Measurements from ENCODE around the gene TMEM11.

TMEM11 gene, protein sequence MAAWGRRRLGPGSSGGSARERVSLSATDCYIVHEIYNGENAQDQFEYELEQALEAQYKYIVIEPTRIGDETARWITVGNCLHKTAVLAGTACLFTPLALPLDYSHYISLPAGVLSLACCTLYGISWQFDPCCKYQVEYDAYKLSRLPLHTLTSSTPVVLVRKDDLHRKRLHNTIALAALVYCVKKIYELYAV

DNA sequence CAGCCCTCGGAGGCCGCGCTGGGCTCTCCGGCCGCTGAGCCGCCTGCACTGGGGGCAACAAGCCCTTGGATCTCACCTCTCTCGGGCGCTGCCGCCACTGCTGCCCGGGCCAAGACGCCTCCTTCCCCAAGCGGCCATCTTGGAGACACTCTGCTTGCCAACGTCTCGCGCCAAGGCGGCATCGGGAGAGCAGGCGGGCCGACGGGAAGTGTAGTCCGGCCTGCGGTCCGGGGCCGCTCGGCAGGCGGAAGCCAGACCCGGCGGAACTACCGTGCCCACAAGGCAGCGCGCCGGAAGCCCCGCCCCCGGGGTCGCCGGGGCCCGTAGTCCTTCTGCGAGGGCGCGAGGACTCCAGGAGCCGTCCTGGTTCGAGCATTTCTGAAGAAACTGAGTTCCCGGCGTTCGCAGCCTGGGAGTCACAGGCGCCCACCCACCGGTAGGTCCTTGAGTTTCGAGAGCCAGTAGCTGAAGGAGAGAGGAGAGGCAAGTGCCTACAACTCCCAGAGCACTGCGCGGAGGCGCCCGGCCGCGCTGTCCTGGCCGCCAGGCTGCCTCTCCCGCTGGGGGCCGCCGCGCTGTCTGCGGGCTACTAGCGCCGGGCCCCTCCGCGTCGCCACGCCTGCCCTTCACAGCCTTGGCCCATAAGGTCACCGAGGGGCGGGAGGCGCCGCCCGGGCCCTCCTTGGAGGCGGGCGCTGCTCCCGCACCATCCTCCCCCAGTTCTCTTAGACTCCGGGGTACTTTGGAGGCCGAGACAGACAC lies at the start of gene TMEM11:
Gene TMEM11, minus strand, starts transcription at position 147 of the 762 bp plus-strand sequence. Its CDS starts 9 bp downstream, at position 138.
- DNase-seq: peak; percentile 87

DNA sequence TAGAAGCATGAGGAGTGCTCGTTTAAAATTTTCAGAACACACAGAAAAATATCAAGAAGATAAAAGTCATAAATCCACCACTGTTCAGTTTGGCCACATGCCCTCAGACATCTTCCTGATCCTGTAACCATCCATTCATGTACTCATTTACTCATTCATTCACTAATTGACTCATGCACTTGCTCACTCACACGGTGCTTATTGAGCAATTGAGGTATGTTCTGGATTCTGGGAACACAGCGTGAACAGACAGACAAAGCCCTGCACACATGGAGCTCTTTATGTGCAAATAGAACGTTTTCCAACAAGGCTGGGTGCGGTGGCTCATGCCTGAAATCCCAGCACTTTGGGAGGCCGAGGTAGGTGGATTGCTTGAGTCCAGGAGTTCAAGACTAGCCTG lies 49.4 kb upstream of the TMEM11 start:
- DNase-seq: no peak

DNA sequence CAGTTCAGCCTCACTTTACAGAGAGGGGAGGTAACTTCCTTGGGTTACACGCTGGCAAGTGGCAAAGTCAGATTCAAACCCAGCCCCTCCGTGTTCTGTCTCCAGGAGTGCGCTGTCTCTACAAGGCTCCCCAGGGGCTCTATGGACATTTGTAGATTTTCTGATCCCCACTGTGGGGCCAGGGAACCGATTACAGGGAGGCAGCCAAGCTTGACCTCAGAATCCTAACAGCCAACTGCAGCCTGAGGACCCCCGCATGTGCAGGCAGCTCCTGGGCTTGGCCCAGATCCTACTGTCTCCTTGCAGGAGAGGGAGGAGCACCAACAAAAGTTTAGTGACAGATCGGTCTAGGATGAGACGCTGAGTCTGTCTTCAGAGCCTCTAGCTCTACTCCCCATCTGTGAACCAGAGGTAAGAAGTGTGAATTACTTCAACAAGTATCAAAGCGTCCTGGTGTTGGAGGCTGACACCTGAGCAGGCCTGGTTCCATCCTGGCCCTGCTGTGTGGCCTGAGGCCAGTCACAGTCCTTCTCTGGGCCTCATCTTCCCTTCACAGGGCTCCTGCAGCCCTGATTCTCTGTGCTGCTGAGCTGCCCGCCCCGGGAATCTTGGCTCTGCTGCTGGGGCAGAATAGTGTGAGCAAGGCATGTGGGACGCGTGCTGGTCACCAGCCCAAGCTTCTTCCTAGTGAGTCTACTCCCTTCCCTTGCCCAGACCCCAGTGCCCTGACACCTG lies 48.5 kb upstream of the TMEM11 start:
- no peak for DNase-seq

DNA sequence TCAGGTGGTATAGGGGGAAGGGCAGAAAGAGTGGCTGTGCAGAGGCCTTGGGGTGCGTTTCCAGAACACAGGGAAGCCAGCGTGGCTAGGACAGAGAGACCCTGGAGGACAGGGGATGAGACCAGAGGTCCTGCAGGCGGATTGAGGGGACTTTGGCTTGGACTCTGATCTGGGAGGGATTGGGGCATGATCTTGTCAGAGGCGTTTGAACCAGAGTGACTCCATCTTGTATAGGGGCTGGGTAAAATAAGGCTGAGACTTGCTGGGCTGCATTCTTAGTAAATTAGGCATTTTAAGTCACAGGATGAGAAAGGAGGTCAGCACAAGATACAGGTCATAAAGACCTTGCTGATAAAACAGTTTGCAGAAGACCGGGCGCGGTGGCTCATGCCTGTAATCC lies 44.6 kb upstream of the TMEM11 start:
- DNase-seq: no peak

DNA sequence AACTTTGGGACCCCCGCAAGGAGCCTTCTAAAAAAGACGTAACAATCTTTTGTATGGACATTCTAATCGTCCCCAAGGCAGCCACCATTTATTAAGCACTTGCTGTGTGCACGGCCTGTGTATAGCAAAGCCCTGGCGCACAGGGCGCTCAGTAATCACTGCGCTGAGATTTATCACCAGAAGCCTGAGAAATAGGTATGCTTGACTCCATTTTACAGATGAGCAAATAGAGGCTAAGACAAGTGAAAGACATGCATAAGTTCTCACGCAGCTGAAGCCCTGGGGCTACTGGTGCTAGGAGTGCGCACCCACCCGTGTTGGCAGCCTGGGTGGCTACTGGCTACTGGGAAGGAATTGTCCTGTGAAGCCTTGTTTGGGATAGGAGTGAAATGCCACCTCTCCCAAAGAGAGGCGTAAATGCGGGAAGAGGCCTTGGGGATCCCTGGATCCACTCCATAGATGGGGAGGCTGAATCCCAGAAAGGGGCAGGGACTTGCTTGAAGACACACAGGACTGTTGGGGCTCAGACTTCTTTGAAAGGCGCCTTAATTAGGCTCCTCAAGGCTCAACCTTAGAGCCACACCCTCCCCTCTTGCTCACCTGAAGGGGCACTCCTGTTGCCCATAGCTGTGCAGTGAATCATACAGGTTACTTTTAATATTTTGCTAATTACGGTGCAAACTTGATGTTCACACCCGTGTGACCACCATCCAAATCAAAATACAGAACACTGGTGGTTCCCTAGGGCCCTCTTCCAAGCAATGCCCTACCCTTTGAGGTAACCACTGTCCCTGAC lies 39.9 kb upstream of the TMEM11 start:
- no peak for DNase-seq

DNA sequence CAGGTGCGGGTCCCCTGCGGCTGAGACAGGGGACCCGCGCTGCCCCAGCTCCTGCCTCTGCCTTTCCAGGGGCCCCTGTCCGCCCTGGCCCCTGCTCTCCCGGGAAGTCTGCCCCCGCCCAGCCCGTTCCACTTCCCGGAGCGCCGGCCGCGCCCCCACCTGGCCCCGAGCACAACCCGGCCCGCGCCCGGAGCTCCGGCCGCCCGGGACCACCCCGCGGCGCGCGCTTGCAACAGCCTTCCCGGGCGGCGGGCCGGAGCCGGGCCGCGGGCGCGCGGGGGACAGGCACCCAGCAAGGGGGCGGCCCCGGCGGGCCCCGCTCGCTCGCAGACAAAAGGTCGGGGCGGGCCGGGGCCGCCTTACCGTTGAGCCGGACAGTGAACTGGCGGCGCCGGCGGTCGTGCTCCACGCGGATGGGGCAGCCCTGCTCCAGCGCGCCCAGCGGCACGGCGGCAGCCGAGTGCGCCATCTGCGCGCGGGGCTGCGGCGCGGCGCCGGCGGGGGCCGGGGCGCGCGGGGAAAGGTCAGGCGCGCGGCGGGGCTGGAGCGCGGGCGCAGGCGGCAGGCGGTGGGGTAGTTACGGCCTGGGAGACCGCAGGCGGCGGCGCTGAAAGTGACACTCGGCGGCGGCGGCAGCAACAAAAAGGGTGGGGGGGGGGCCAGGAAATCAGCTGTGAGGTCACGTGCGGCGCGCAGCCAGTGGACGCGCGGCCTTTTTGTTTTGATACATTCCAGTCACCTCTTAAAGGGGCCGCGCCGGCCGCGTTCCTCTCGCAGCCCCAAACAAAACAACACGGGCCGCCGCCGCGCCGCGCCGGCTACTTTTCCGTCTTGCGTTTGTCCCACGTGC lies 39.1 kb upstream of the TMEM11 start, which contains the start of gene NATD1:
Gene NATD1, minus strand, starts transcription at position 615 of the 850 bp plus-strand sequence. Its CDS starts 146 bp downstream, at position 469.
- peak; percentile 48 for DNase-seq

DNA sequence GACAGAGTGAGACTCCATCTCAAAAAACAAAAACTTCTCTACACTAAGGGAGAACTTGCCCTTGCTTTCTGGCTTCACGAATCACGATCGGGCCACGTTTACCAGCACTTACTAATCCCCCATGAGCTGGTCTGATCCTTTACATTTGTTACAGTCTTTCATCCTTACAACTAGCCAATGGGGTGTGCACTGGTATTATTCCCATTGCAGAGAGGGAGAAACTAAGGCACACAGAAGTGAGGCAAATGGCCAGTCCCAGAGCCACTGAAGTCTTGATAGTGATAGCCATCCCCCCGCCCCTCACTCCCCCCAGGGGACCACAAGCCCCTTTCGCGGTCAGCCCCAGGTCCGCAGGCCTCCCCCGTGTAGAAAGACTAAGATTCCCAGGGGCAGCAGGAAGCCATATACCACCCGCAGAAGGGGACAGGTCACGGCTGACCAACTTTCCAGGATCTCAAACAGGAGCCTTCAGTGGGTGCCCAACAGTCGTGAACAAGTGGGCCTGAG lies 38.4 kb upstream of the TMEM11 start:
- DNase-seq: no peak

DNA sequence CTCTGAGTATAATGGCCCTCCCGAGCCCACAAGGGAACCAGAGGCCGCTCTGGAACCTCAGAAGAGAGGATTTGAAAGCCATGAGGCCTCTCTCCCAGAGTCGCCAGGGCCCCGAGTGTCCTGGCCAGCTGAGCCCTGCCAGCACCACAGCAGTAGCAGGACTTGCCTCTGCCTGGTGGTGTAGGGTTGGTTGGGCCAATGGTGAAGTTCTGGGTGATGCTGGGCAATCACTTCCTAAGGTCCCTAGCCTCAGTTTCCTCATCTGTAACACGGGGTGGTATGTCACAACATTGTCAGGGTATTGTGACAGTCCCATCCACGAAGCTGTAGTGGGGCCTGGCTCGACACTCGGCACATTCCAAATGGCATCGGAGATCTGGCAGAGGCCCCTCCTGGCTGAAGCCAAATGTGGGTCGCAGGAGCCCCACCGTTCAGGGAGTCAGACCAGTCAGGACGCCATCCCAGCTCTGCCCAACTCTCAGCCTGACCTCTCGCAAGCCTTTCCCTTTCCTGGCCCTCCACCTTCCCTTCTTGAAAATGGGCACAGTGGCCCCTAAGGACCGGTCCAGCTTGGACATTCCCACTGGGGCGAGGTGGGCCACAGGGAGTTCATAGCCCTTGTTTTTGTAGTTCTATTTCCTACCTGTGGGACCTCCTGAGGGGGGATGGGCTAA lies 37.5 kb upstream of the TMEM11 start:
- no peak for DNase-seq

DNA sequence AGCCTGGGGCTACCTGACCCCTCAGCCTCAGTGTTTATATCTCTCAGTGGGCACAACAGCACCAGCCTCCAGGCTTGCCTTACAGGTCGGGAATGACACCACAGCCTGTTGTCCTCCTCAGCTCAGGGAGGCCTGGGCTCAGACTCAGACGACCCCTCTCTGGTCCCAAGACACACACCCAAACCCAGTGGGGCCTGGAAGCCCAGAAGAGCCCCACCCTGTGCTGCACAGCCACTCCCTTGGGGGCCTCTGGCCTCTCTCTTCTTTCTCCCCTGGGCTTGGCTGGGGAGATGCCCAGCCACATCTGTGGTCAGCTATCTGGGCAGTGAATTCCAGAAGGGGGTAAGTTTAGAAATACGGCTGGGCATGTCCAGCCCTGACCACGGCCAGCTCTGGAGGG lies 36.9 kb upstream of the TMEM11 start:
- DNase-seq: no peak

DNA sequence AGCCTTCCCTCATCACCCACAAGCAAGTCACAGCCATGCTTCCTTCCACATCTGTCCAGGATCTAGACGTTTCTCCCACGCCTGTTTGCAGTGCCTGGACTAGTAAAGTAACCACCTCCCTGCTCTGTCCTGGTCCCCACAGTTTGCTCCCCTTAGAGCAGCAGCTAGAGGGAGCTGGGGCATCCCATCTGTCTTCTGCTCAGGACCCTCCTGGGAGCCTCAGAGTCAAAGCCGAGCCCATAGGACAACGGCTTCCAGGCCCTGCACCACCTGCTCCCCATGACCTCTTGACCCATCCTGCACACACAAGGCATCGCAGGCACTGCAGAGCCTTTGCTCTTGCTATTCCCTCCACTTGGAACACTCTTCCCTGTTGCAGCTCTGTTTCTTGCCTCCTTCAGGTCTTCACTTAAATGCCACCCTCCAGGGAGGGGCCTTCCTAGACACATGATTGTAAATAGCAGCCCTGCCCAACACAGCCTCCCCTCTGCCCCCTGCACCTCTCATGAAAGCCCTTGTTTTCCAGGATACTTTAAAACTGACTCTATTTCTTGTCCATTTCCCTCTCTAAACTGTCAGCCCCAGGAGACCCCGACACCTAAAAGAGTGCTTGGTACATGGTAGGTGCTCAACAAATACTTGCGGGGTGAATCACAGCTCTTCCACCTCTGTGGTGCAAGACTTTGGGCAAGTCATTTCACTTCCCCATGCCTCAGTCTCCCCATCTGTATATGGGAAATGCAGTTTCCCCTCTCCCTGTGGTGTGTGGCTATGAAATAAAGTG lies 36.2 kb upstream of the TMEM11 start:
- DNase-seq: no peak

DNA sequence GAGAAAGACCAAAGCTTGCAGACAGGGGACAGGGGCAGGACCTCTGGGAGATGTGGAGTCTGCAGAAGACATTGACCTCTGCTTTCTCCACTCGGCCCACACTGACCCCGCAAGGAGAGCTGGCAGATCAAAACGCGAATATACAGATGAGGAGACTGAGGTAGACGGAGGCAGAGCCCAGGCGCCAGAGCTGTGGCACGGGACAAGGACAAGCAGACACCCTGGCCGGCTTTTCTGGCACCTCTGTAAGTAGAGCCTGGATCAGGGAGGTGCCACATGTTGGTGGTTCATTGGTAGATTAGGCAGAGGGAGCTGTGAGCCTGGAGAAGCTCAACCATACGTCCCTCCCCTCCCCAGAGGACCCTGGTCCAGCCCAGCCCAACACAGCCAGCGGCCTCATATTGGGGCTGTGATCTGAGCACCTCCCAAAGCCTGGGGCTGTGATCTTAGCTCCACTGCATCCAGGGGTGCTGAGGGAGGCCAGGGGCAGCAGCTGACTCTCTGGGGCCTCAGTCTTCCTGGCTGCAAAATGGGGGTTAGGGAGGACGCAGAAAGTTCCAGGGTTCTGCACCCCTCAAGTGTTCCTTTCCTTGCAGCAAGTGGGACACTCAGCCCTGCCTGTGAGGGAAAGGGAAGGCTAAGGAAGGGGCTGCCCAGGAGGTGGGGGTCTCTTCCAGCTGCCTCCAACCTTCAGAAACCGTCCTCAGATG lies 35.3 kb upstream of the TMEM11 start:
- no peak for DNase-seq

DNA sequence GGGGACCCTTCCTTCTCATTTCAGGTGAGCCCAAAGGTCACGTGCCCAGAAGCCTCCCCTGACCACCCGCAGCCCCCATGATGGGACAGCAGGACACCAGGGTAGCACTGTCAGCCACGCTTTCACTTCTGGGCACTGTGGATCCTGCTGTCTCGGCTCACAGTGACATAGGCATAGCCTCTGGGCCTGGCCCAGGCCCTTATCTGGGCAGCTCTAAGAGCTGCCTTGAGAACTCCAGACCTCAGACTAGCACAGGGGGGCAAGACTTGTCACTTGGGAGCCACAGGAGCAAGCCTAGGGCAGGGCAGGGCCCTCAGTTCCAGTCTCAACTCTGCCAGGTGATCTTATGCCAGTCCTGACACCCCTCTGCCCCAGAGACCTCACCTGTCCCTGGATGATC lies 34.5 kb upstream of the TMEM11 start:
- DNase-seq: no peak

DNA sequence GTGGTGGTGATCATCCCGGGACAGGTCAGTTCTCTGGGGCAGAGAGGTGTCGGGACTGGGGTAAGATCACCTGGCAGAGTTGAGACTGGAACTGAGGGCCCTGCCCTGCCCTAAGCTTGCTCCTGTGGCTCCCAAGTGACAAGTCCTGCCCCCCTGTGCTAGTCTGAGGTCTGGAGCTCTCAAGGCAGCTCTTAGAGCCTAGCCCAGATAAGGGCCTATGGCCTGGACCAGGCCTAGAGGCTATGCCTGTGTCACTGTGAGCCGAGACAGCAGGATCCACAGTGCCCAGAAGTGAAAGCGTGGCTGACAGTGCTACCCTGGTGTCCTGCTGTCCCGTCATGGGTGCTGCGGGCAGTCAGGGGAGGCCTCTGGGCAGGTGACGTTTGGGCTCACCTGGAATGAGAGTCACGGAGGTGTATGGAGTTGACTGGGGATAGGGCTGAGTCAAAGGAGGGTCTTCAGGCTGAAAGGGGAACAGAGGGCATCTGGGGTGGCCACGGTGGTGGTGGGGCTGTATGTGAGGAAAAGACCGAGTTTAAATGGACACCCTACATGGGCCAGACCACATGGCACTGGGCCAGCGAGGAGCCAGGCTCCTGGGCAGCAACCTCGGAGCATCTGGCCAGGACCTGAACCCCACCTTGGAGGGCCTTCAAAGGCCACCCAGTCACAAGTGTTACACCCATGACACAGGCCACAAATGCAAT lies 33.7 kb upstream of the TMEM11 start:
- no peak for DNase-seq

DNA sequence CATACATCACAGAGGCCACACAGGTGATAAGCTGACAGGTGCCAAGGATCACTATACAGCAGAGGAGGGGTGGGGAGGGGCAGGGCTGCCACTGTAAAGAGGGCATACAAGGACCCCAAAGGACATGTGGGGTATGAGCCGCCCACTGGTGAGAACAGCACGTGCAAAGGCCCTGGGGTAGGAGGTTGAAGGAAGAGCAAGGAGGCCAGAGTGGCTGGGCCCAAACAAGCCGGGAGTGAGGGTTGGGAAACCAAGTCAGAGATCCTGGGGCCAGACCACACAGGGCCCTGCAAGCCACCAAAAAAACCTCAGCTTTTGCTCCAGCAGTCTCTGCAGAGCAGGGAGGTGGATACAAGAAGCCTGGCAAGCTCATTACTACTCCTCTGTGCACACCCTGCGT lies 32.7 kb upstream of the TMEM11 start:
- DNase-seq: no peak

DNA sequence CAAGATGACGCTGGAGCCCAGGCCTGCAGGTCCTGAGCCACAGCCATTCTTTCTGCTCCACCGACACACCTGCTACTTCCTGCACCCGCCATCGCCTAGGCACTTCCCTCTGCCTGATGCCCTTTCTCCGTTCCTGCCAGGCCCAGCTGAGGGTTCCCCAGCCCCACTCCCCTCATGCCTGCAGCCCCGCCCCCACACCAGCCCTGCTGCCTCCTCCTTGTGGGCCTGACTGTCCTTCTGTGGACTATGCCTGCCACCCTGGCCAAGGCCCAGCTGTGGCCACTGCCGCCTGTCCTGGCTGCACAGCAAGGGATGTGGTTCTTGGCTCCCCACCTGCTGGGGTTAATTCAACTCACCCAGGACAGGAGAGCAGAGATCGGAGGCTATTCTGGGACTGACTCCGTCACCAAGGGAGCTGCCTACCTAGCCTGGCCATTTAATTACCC lies 31.7 kb upstream of the TMEM11 start:
- no peak for DNase-seq

DNA sequence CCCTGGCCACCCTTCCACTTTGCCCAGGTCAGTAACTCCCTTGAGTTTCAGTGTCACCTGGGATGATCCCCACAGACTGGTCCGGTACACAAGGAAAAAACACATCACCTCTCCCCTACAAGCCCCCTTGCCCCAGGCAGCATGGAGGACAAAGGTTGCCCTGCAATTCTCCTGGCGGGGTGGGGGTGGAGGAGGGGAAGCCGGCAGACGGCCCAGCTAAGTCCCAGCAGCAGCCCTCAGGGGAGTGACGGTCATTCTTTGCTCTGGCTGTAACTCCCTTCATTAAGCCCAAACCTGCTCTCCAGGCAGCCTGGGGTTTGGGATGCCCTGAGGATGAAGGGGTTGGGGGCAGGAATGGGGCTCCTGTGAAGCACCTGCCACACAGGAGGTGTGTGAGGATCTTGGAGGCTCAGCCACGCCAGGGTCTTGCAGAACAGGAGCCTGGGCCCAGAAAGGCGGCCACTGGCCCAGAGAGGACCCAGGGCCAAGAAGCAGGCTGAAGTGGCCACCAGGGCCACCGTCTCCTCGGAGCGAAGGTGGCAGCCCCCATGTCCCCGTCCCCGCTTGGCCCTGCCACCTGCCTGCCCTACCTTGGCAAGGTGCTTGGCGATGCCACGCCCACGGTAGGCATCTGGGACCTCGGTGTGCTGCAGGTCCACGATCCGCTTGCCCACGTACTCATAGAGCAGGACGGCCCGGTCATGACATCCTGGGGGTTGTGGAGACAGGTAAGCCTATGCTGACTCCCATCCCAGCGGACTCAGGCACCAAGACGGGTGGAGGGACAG lies 29.7 kb upstream of the TMEM11 start:
- DNase-seq: no peak

DNA sequence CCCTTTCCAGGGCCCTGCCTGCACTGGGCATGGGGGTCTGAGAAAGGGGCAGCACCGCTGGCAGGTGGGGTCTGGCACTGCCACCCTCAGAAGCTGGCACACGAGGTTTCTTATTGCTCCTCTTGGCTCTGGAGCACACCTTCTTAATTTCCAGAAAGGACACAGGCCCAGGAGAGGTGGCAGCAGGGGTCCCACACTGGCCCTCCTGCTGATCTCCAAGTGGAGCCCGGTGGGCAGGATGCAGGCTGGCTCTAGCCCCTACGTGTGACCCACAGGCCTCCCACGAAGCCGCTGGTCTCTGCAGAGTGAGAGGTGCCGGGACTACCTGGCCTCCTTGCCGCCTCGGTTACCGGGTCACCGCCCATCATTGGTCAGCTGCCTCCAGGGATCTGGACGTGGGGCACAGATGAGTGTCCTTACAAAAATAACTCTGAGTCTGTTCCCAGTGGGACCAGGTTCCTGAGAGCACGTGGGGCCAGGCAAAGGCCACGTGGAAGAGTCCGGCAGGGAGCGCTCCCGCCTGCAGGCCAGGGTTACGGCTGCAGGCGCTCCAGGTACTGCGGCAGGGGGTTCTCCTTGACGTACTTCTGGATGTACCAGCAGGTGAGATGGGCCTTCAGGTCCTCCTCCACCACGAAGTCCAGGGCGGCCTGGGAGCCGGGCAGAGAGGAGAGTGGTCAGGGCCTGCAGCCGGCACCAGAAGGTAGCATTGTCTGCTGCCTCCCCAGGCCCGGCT lies 29.0 kb upstream of the TMEM11 start:
- DNase-seq: no peak

Measured in NCI-H446 treated with DMSO at 0.1 percent for 48 hours (cell line).